Chondrocyte (in vitro differentiated cells): Measurements from ENCODE around the gene GRK2. TPM values are rescaled to one million over a fixed set of nuclear protein-coding genes. Genes with fewer than 3 reads are reported as not detected.

Experiments used
- DNase-seq: peaks from one replicate; pipeline ENCODE4 v3.0.0; 2021; ENCODE audit warnings: mixed read lengths, low spot score
- H3K27ac Mint-ChIP-seq: one replicate; pipeline ENCODE4 v1.8.0; 2021; ENCODE audit warnings: mild to moderate bottlenecking, moderate library complexity, mixed read lengths; ENCODE audit not compliant: unreplicated experiment
- H3K27me3 Mint-ChIP-seq: 2 replicates; pipeline ENCODE4 v1.8.0; 2021; ENCODE audit warnings: low read depth, mixed read lengths
- H3K36me3 Mint-ChIP-seq: 2 replicates; pipeline ENCODE4 v1.8.0; 2021; ENCODE audit warnings: low read depth, mixed read lengths
- H3K4me1 Mint-ChIP-seq: 2 replicates; pipeline ENCODE4 v1.8.0; 2021; ENCODE audit warnings: low read depth, mild to moderate bottlenecking, mixed read lengths
- H3K4me3 Mint-ChIP-seq: one replicate; pipeline ENCODE4 v1.8.0; 2021; ENCODE audit warnings: mild to moderate bottlenecking, moderate library complexity, mixed read lengths; ENCODE audit not compliant: unreplicated experiment
- H3K9me3 Mint-ChIP-seq: 2 replicates; pipeline ENCODE4 v1.8.0; 2021; ENCODE audit warnings: low read depth, mixed read lengths
- total RNA-seq: library from RNA; stranded (reverse); gene quantifications from 3 replicates; pipeline ENCODE4 v1.2.1, GENCODE V29; 2021
- TF ChIP-seq, protein P1 (sequence below): fragments of 200-600 bp; sonication (generic); IDR thresholded peaks from 2 replicates; pipeline ENCODE4 v1.5.0; 2021; ENCODE audit warnings: antibody characterized with exemption, mild to moderate bottlenecking, moderate library complexity

Gene GRK2
- total RNA-seq, 1 donor from 2014 or later = 38.3 TPM

DNA sequence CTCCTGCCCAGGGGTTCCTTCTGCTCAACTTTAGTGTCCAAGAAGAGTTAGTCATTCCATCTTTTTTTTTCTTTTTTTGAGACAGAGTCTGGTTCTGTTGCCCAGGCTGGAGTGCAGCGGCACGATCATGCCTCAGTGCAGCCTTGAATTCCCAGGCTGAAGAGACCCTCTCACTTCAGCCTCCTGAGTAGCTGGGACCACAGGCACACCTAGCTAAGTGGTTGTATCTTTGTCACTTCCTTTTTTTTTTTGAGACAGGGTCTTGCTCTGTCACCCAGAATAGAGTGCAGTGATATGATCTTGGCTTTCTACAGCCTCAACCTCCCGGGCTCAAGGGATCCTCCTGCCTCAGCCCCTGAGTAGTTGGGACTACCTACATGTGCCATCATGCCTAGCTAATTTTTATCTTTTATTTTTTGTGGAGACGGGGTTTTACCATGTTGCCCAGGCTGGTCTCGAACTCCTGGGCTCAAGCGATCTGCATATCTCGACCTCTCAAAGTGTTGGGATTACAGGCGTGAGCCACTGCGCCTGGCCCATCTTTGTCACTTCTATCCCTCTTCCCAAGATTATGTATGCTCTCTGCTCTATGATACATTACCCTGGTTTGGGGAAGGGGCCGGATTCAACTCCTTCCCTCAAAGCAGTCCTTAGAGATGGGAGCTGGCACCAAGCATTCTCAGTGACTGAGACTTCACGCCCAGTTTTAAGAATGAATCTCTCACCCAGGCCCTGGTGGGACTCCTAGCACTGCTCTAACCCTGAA is 47.0 kb downstream of the GRK2 start:
- no peak for DNase-seq
- Mint-ChIP-seq H3K4me3 (no peak overlapping the region), H3K27me3 (no peaks in the 10 kb centered on the region), H3K4me1 (peaks cover 7% of the 10 kb centered on the region), H3K27ac (peak overlapping the region; percentile 32), H3K9me3 (no peaks in the 10 kb centered on the region), H3K36me3 (peaks cover 4% of the 10 kb centered on the region)
- TF ChIP-seq, protein P1, sequence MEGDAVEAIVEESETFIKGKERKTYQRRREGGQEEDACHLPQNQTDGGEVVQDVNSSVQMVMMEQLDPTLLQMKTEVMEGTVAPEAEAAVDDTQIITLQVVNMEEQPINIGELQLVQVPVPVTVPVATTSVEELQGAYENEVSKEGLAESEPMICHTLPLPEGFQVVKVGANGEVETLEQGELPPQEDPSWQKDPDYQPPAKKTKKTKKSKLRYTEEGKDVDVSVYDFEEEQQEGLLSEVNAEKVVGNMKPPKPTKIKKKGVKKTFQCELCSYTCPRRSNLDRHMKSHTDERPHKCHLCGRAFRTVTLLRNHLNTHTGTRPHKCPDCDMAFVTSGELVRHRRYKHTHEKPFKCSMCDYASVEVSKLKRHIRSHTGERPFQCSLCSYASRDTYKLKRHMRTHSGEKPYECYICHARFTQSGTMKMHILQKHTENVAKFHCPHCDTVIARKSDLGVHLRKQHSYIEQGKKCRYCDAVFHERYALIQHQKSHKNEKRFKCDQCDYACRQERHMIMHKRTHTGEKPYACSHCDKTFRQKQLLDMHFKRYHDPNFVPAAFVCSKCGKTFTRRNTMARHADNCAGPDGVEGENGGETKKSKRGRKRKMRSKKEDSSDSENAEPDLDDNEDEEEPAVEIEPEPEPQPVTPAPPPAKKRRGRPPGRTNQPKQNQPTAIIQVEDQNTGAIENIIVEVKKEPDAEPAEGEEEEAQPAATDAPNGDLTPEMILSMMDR = no peak

DNA sequence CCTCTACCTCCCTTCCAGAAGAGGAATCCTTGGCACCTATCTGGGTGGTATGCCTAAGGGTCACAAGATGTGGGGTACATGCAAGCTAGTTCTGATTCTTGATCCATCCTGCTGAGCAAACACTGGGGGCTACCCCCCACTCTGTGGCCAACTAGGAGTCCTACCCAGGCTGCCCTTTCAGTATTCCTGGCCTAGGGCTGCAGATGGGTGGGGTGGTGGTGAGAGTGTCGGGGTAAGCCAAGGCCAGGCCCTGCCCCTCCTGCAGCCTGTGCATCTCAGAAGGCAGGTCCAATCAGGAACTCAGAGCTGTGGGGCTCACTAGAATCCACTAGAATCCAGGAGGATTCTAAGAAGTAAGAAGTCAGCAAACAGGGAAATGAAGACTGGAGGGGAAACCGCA is 47.9 kb downstream of the GRK2 start:
- no peak overlapping the region for H3K4me3 Mint-ChIP-seq
- TF ChIP-seq, protein P1 = no peak
- peaks cover 4% of the 10 kb centered on the region for H3K36me3 Mint-ChIP-seq
- H3K27me3 Mint-ChIP-seq = no peaks in the 10 kb centered on the region
- H3K4me1 Mint-ChIP-seq = peaks cover 12% of the 10 kb centered on the region
- H3K27ac Mint-ChIP-seq = no peak overlapping the region
- H3K9me3 Mint-ChIP-seq = no peaks in the 10 kb centered on the region
- no peak for DNase-seq

DNA sequence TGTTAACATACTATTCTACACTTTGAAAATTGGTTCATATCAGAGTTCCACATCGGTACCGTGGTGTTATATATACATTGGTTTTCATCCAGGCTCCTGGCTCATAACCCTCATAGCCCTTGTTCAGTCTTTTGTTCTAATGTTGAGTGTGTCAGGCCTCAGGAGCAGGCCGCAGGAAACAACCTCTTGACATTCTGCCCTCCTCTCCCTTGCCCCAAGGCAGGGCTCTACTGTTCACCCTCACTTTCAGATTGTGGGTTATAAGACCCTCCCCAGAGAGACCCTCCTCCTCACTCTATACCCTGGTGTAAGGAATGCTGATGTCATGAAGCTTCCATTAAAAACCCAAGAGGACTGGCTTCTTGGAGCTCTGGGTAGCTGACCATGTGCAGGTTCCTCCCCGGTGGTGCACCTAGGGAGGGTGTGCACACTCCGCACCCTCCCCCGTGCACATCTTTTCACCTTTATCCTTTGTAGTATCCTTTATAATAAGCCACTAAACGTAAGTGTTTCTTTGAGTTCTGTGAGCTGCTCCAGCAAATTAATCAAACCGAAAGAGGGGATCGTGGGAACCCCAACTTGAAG is 49.1 kb downstream of the GRK2 start:
- no peak overlapping the region for H3K27ac Mint-ChIP-seq
- peak overlapping the region; percentile 30 for H3K4me3 Mint-ChIP-seq
- DNase-seq = no peak
- no peaks in the 10 kb centered on the region for H3K36me3 Mint-ChIP-seq
- TF ChIP-seq, protein P1 = no peak
- H3K4me1 Mint-ChIP-seq = peaks cover 12% of the 10 kb centered on the region
- no peaks in the 10 kb centered on the region for H3K27me3 Mint-ChIP-seq
- no peaks in the 10 kb centered on the region for H3K9me3 Mint-ChIP-seq

DNA sequence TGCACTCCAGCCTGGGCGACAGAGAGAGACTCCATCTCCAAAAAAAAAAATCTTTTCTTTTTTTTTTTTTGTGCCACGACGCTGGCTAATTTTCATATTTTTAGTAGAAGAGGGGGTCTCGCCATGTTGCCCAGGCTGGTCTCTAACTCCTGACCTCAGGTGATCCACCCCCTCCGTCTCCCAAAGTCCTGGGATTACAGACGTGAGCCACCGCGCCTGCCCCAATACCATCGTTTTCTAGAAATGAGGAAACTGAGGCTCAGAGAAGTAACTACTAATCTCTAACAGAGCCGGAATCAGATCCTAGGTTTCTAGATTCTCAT is 50.6 kb downstream of the GRK2 start:
- TF ChIP-seq, protein P1 = no peak
- Mint-ChIP-seq H3K4me1 (peaks cover 12% of the 10 kb centered on the region), H3K36me3 (no peaks in the 10 kb centered on the region), H3K27me3 (no peaks in the 10 kb centered on the region), H3K4me3 (peak overlapping the region; percentile 97), H3K27ac (peak overlapping the region; percentile 99), H3K9me3 (no peaks in the 10 kb centered on the region)
- DNase-seq = no peak

DNA sequence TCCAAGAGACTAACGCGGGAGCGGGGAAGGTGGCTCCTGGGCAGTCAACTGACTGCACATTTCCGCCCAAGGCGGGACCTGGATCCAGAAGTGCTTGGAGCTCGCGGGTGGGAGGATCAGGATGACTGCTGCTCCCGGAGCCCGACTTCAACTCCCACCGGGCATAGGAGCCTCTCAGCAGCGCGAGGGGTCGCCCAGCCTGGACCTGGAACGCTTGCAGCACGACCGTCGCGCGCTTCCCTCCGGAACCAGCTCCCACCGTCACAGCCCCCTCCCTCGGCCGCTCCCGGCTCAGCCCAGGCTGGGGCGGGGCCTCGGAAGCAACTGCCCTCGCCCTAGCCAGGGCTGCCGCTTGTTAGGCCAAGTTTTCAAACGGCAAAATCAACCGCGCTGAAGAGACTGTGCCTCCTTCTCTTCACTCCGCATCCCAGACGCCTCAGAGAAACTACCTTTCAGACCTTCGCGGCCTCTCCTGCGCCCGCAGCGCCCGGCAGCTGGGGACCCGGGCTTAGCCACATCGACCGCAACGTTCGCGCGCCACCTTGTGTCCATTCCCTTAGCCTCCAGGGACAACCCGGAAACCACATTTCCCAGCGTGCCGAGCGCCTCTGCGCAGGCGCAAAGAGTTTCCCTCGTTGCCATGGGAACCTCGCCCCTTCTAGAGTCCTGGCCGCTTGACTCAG is 51.1 kb downstream of the GRK2 start:
- TF ChIP-seq, protein P1 = peak; percentile 98
- Mint-ChIP-seq H3K4me3 (peak overlapping the region; percentile 97), H3K4me1 (peaks cover 12% of the 10 kb centered on the region), H3K27me3 (no peaks in the 10 kb centered on the region), H3K36me3 (no peaks in the 10 kb centered on the region), H3K27ac (peak overlapping the region; percentile 99), H3K9me3 (no peaks in the 10 kb centered on the region)
- DNase-seq = peak; percentile 96
